ENCODE data around the gene CYTH1.

CYTH1 gene

GRCh38 chr17:78675836-78676235, 106.2 kb downstream of the CYTH1 start:
- Histone ChIP-seq H3K9ac (no peak overlapping the region), H3K27ac (no peak overlapping the region), H3K4me3 (IDR thresholded peaks at IDR 0.05; ENCODE audit: insufficient read depth, low read depth, low read length) (no peak overlapping the region), H3K27me3 (ENCODE audit: insufficient read depth, low read depth) (no peaks in the 10 kb centered on the region), H3K4me2 (no peak overlapping the region), H3K36me3 (ENCODE audit: insufficient read depth) (no peaks in the 10 kb centered on the region; the same call in 1 of the 2 replicates), H4K20me1 (ENCODE audit: insufficient read depth) (no peaks in the 10 kb centered on the region), H3K79me2 (ENCODE audit: insufficient read depth, low read depth) (no peaks in the 10 kb centered on the region), H2AFZ (ENCODE audit: low read depth) (no peak overlapping the region), H3K4me1 (ENCODE audit: low read depth, poor library complexity, severe bottlenecking) (no peaks in the 10 kb centered on the region)
- TF ChIP-seq CTCF (conservative IDR thresholded peaks at IDR 0.05; ENCODE audit: low read depth, low read length): no peak

- Histone ChIP-seq H3K36me3 (ENCODE audit: insufficient read depth) (no peaks in the 10 kb centered on the region; the same call in 1 of the 2 replicates), H3K4me2 (no peak overlapping the region)
Observed at GRCh38 chr17:78675316-78675616, 106.8 kb downstream of the CYTH1 start.

GRCh38 chr17:78674595-78675315, 107.3 kb downstream of the CYTH1 start:
- H4K20me1 ChIP-seq (ENCODE audit: insufficient read depth): no peaks in the 10 kb centered on the region
- H3K27me3 ChIP-seq (ENCODE audit: insufficient read depth, low read depth): no peaks in the 10 kb centered on the region

More at GRCh38 chr17:78675316-78675616, 106.8 kb downstream of the CYTH1 start:
- H3K9ac ChIP-seq: no peak overlapping the region
- no peak overlapping the region for H2AFZ ChIP-seq (ENCODE audit: low read depth)
- no peaks in the 10 kb centered on the region for H3K4me1 ChIP-seq (ENCODE audit: low read depth, poor library complexity, severe bottlenecking)
- no peaks in the 10 kb centered on the region for H3K79me2 ChIP-seq (ENCODE audit: insufficient read depth, low read depth)
- H3K27me3 ChIP-seq (ENCODE audit: insufficient read depth, low read depth): no peaks in the 10 kb centered on the region
- no peaks in the 10 kb centered on the region for H4K20me1 ChIP-seq (ENCODE audit: insufficient read depth)
- no peak overlapping the region for H3K27ac ChIP-seq
- TF ChIP-seq CTCF (conservative IDR thresholded peaks at IDR 0.05; ENCODE audit: low read depth, low read length): no peak
- no peak overlapping the region for H3K4me3 ChIP-seq (IDR thresholded peaks at IDR 0.05; ENCODE audit: insufficient read depth, low read depth, low read length)

GRCh38 chr17:78674156-78674555, 107.9 kb downstream of the CYTH1 start:
- Histone ChIP-seq H3K4me1 (ENCODE audit: low read depth, poor library complexity, severe bottlenecking) (no peaks in the 10 kb centered on the region), H4K20me1 (ENCODE audit: insufficient read depth) (no peaks in the 10 kb centered on the region), H3K27me3 (ENCODE audit: insufficient read depth, low read depth) (no peaks in the 10 kb centered on the region), H3K9ac (no peak overlapping the region), H3K4me3 (IDR thresholded peaks at IDR 0.05; ENCODE audit: insufficient read depth, low read depth, low read length) (no peak overlapping the region), H3K4me2 (no peak overlapping the region), H2AFZ (ENCODE audit: low read depth) (no peak overlapping the region), H3K36me3 (ENCODE audit: insufficient read depth) (no peaks in the 10 kb centered on the region), H3K79me2 (ENCODE audit: insufficient read depth, low read depth) (no peaks in the 10 kb centered on the region), H3K27ac (no peak overlapping the region)
- TF ChIP-seq CTCF (conservative IDR thresholded peaks at IDR 0.05; ENCODE audit: low read depth, low read length): no peak

More at GRCh38 chr17:78674595-78675315, 107.3 kb downstream of the CYTH1 start:
- H3K4me1 ChIP-seq (ENCODE audit: low read depth, poor library complexity, severe bottlenecking): no peaks in the 10 kb centered on the region
- no peak overlapping the region for H3K27ac ChIP-seq
- no peaks in the 10 kb centered on the region for H3K79me2 ChIP-seq (ENCODE audit: insufficient read depth, low read depth)
- H3K36me3 ChIP-seq (ENCODE audit: insufficient read depth): no peaks in the 10 kb centered on the region
- H2AFZ ChIP-seq (ENCODE audit: low read depth): no peak overlapping the region
- no peak overlapping the region for H3K9ac ChIP-seq
- TF ChIP-seq CTCF (conservative IDR thresholded peaks at IDR 0.05; ENCODE audit: low read depth, low read length): no peak
- H3K4me2 ChIP-seq: no peak overlapping the region
- H3K4me3 ChIP-seq (IDR thresholded peaks at IDR 0.05; ENCODE audit: insufficient read depth, low read depth, low read length): no peak overlapping the region

All from KMS-11 (cell line).